Stimulated activated naive CD8-positive, alpha-beta T cell treated with anti-CD3 and anti-CD28 coated beads, Interleukin-15, Interleukin-2, amounts not matched to agents 100 ng/mL and 50 ng/mL, for 24 hours (primary cell): ENCODE data around the gene LILRA6.
A peak's percentile ranks its signal among the peaks of the same experiment; 100 is the strongest.

Experiments used
- H3K27ac Mint-ChIP-seq: one replicate; pipeline ENCODE4 v1.8.0; 2021; ENCODE audit warnings: mild to moderate bottlenecking, mixed read lengths
- H3K27me3 Mint-ChIP-seq: one replicate; pipeline ENCODE4 v1.8.0; 2021; ENCODE audit warnings: mixed read lengths
- H3K36me3 Mint-ChIP-seq: one replicate; pipeline ENCODE4 v1.8.0; 2021; ENCODE audit warnings: low read depth, mixed read lengths
- H3K4me1 Mint-ChIP-seq: one replicate; pipeline ENCODE4 v1.8.0; 2021; ENCODE audit warnings: low read depth, mixed read lengths
- H3K4me3 Mint-ChIP-seq: one replicate; pipeline ENCODE4 v1.8.0; 2021; ENCODE audit warnings: mild to moderate bottlenecking, mixed read lengths
- H3K9me3 Mint-ChIP-seq: one replicate; pipeline ENCODE4 v1.8.0; 2021; ENCODE audit warnings: mixed read lengths

The LILRA6 gene

DNA sequence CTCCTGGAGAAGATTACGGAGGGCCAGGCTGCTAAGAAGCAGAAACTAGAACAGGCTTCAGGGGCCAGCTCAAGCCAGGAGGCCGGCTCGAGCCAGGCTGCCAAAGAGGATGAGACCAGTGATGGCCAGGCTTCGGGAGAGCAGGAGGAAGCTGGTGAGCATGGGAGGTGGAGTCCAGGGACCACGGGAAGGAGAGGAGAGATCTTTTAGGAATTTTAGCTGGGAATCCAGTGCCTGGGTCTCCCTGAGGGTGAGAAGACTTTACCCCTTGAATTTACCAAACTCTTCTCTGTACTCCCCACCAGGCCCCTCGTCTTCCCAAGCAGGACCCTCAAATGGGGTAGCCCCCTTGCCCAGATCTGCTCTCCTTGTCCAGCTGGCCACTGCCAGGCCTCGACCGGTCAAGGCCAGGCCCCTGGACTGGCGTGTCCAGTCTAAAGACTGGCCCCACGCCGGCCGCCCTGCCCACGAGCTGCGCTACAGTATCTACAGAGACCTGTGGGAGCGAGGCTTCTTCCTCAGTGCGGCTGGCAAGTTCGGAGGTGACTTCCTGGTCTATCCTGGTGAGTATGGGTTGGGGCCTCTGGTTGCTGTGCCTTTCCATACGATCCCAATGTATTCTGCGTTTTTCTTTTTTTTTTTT, 50.7 kb downstream of the LILRA6 start:
- Mint-ChIP-seq H3K4me1 (peaks cover 32% of the 10 kb centered on the region), H3K36me3 (peaks cover 40% of the 10 kb centered on the region), H3K4me3 (peak overlapping the region; percentile 91), H3K9me3 (no peaks in the 10 kb centered on the region), H3K27ac (peak overlapping the region; percentile 89), H3K27me3 (no peaks in the 10 kb centered on the region)

GRCh38 chr19:54191011-54191810, 51.4 kb downstream of the LILRA6 start, which contains the start of gene TSEN34:
Gene TSEN34, plus strand, starts transcription at chr19:54191308. Its CDS starts 57 bp downstream, at chr19:54191365.
- no peaks in the 10 kb centered on the region for H3K27me3 Mint-ChIP-seq
- no peaks in the 10 kb centered on the region for H3K9me3 Mint-ChIP-seq
- peaks cover 47% of the 10 kb centered on the region for H3K36me3 Mint-ChIP-seq
- H3K4me1 Mint-ChIP-seq, result peaks cover 34% of the 10 kb centered on the region
- H3K4me3 Mint-ChIP-seq, result peak within 1 kb of the TSS; percentile 91
- peak within 1 kb of the TSS; percentile 100 for H3K27ac Mint-ChIP-seq

- H3K27me3 Mint-ChIP-seq, result no peaks in the 10 kb centered on the region
- peak overlapping the region; percentile 100 for H3K27ac Mint-ChIP-seq
- H3K9me3 Mint-ChIP-seq, result no peaks in the 10 kb centered on the region
- peaks cover 45% of the 10 kb centered on the region for H3K36me3 Mint-ChIP-seq
- H3K4me1 Mint-ChIP-seq, result peaks cover 34% of the 10 kb centered on the region
- peak overlapping the region; percentile 91 for H3K4me3 Mint-ChIP-seq
Measured at GRCh38 chr19:54190503-54191010, 52.0 kb downstream of the LILRA6 start.

GRCh38 chr19:54189735-54190502, 52.7 kb downstream of the LILRA6 start:
- Mint-ChIP-seq H3K4me3 (peak overlapping the region; percentile 91), H3K4me1 (peaks cover 34% of the 10 kb centered on the region), H3K27ac (peak overlapping the region; percentile 100), H3K27me3 (no peaks in the 10 kb centered on the region), H3K9me3 (no peaks in the 10 kb centered on the region), H3K36me3 (peaks cover 39% of the 10 kb centered on the region)

DNA sequence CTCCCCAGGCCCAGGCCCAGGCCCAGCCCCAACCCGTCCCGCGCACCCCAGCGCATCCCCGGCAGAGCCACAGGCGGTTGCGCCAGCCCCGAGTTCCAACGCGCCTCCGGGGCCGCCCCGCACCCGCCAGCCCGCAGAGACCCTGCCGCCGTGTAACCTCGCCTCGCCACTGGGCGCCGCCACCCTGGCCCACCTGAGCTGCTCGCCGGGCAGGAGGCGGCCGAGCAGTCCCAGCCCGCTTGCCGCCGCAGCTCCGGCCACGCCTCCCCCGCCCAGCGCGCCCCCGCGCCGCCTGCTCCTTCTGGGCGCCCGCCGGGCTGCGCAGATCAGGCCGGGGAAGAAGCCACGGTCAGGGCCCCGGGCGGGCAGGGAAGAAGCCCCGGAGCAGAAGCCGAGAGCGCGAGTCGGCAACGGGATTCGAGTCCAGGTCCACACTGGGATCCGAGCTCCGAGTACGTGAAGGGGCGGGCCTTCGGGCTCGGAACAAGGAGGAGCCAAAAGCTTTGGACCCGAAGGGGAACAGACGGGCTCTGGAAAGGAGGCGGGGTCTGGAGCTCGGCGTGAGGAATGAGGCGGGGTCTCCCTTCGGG, 53.4 kb downstream of the LILRA6 start, which contains the start of gene MBOAT7:
MBOAT7 (minus strand) TSS at position 436 of the 590 bp plus-strand sequence. CDS start 1,072 bp downstream, outside the sequence.
- peak within 1 kb of the TSS; percentile 100 for H3K27ac Mint-ChIP-seq
- no peaks in the 10 kb centered on the region for H3K27me3 Mint-ChIP-seq
- peaks cover 34% of the 10 kb centered on the region for H3K4me1 Mint-ChIP-seq
- H3K36me3 Mint-ChIP-seq, result peaks cover 33% of the 10 kb centered on the region
- H3K9me3 Mint-ChIP-seq, result no peaks in the 10 kb centered on the region
- peak within 1 kb of the TSS; percentile 91 for H3K4me3 Mint-ChIP-seq

- Mint-ChIP-seq H3K27me3 (no peaks in the 10 kb centered on the region), H3K4me3 (peak overlapping the region; percentile 91), H3K9me3 (no peaks in the 10 kb centered on the region), H3K27ac (peak overlapping the region; percentile 86), H3K36me3 (peaks cover 31% of the 10 kb centered on the region), H3K4me1 (peaks cover 33% of the 10 kb centered on the region)
Measured at GRCh38 chr19:54188215-54188871, 54.2 kb downstream of the LILRA6 start.

DNA sequence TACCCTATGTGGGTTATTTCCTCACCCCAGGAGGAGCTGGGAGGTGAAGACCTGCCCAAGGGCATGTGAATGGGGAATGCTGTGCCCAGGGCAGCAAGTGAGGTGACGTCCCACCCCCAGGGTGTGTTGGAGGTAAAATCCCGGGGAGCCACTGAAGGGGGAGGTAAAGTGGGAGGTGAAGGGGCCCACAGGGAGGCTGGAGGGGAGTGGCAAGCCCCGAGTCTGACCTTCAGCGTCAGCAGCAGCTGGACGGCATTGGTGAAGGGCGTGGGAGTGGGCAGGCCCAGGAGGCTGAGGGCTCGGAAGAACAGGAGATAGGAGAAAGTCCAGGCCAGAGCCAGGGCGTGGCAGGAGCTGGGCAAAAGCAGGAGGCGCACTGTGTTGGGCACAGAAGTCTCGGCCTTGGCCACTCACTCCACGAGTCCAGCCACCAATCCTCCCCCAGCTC, 55.6 kb downstream of the LILRA6 start:
- Mint-ChIP-seq H3K27me3 (no peaks in the 10 kb centered on the region), H3K4me1 (peaks cover 21% of the 10 kb centered on the region), H3K4me3 (peak overlapping the region; percentile 91), H3K27ac (peak overlapping the region; percentile 86), H3K9me3 (no peaks in the 10 kb centered on the region), H3K36me3 (peaks cover 26% of the 10 kb centered on the region)
